Measurements from ENCODE around the gene U2SURP.
A peak's percentile ranks its signal among the peaks of the same experiment; 100 is the strongest.

U2SURP gene
- total RNA-seq: 252 to 313 (median 266) reads per million in 4 experiments

GRCh38 chr3:143001369-143002082 lies at the start of gene U2SURP:
TSS of gene U2SURP (plus strand) at chr3:143001570. CDS start at chr3:143001629, 59 bp downstream.
- peak; percentile 84 for DNase-seq

- no peak for DNase-seq
Measured at GRCh38 chr3:142951794-142952193, 49.6 kb upstream of the U2SURP start.

GRCh38 chr3:142952272-142953193 lies 48.8 kb upstream of the U2SURP start:
- DNase-seq: no peak

GRCh38 chr3:142953443-142953842 lies 47.9 kb upstream of the U2SURP start:
- DNase-seq: no peak

GRCh38 chr3:142958707-142959106 lies 42.7 kb upstream of the U2SURP start:
- DNase-seq: no peak

- DNase-seq: no peak
Measured at GRCh38 chr3:142960322-142960850, 41.0 kb upstream of the U2SURP start.

GRCh38 chr3:142961539-142961938 lies 39.8 kb upstream of the U2SURP start:
- DNase-seq: no peak

GRCh38 chr3:142962175-142962519 lies 39.2 kb upstream of the U2SURP start:
- no peak for DNase-seq

GRCh38 chr3:142962520-142963233 lies 38.7 kb upstream of the U2SURP start:
- no peak for DNase-seq

GRCh38 chr3:142963234-142963515 lies 38.2 kb upstream of the U2SURP start:
- no peak for DNase-seq

GRCh38 chr3:142963516-142964448 lies 37.6 kb upstream of the U2SURP start, which contains the start of gene PAQR9:
TSS of gene PAQR9 (minus strand) at chr3:142963674. CDS start at chr3:142963336, 338 bp downstream.
- no peak for DNase-seq

GRCh38 chr3:142965581-142965980 lies 35.8 kb upstream of the U2SURP start:
- no peak for DNase-seq

GRCh38 chr3:142966808-142967207 lies 34.6 kb upstream of the U2SURP start:
- no peak for DNase-seq

GRCh38 chr3:142968319-142969025 lies 32.9 kb upstream of the U2SURP start:
- no peak for DNase-seq

GRCh38 chr3:142971431-142971830 lies 29.9 kb upstream of the U2SURP start:
- DNase-seq: no peak

GRCh38 chr3:142972092-142972753 lies 29.1 kb upstream of the U2SURP start:
- DNase-seq: no peak

GRCh38 chr3:142973217-142974009 lies 28.0 kb upstream of the U2SURP start:
- no peak for DNase-seq

- no peak for DNase-seq
Measured at GRCh38 chr3:142975316-142975995, 25.9 kb upstream of the U2SURP start.

Measured in effector CD8-positive, alpha-beta T cell (primary cell).